Thoracic aorta (tissue), 2 donors: ENCODE measurements around the gene SLC8B1. TPM values are rescaled to one million over a fixed set of nuclear protein-coding genes. Genes with fewer than 3 reads are reported as not detected.

Source experiments
- ATAC-seq: fragments of 150-250 bp; one replicate; pipeline ENCODE4 v1.8.0; 2017; ENCODE audit warnings: low read depth; ENCODE audit not compliant: insufficient number of reproducible peaks, low FRiP score
- DNase-seq: peaks from one replicate; pipeline ENCODE4 v3.0.0-alpha.2; 2020; ENCODE audit warnings: low spot score
- H3K27ac ChIP-seq, 2 donors: fragments of 200-600 bp; sonication (generic); 1 replicate in 1 of 2; 2 replicates in 1 of 2; pipeline ENCODE4 v1.5.1; 2016; ENCODE audit warnings: mild to moderate bottlenecking in 2 of 2, moderate library complexity in 2 of 2
- H3K27me3 ChIP-seq: fragments of 200-600 bp; sonication (generic); replicated peaks from 2 replicates; pipeline ENCODE4 v1.6.0; 2016; ENCODE audit warnings: mild to moderate bottlenecking; ENCODE audit not compliant: insufficient read depth
- H3K36me3 ChIP-seq: fragments of 200-600 bp; sonication (generic); one replicate; pipeline ENCODE4 v1.5.1; 2016
- H3K4me1 ChIP-seq, 2 donors: fragments of 200-600 bp; sonication (generic); 1 replicate in 1 of 2; 2 replicates in 1 of 2; pipeline versions ENCODE4 v1.5.1 to v1.6.0; 2016; ENCODE audit warnings: low read depth in 2 of 2, mild to moderate bottlenecking in 1 of 2; ENCODE audit not compliant: control insufficient read depth in 1 of 2
- H3K4me3 ChIP-seq: fragments of 200-600 bp; sonication (generic); 2 replicates; pipeline ENCODE4 v1.5.1; 2016; ENCODE audit warnings: mild to moderate bottlenecking
- H3K9me3 ChIP-seq: fragments of 200-600 bp; sonication (generic); 2 replicates; pipeline ENCODE4 v1.5.1; 2016
- total RNA-seq, 2 donors: library from RNA; depleted of rRNA; stranded (reverse); fragments of >200 nt; gene quantifications; one replicate each; pipeline versions ENCODE4 v1.1.0 to v1.2.3, GENCODE V29; 2016
- TF ChIP-seq, protein P1 (sequence below): fragments of 200-600 bp; sonication (generic); IDR thresholded peaks from one replicate; pipeline ENCODE4 v1.5.1; 2019; ENCODE audit warnings: antibody characterized with exemption

Gene SLC8B1
- total RNA-seq, 2 donors from 2014 or later: 41.7 to 85.1 TPM

DNA sequence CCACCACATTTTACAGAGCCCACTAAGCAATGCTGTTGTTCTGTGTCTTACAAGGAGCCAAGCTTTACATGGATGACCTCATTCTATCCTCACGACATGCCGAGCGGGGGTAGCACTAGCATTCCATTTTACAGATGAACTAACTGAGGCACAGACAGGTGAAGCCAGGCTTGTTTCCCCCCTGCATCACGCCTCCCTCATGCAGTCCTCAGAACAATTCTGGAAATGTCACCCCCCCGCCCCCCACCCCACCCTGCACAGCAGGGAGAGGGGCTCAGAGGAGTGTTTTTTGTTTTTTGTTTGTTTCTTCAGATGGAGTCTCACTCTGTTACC lies 1.5 kb downstream of the SLC8B1 start:
- DNase-seq: no peak
- H3K27me3 ChIP-seq: no peaks in the 10 kb centered on the region
- peaks cover 5 to 30% of the 10 kb centered on the region in 2 donors for H3K4me1 ChIP-seq
- no peak overlapping the region for H3K27ac ChIP-seq
- TF ChIP-seq, protein P1, sequence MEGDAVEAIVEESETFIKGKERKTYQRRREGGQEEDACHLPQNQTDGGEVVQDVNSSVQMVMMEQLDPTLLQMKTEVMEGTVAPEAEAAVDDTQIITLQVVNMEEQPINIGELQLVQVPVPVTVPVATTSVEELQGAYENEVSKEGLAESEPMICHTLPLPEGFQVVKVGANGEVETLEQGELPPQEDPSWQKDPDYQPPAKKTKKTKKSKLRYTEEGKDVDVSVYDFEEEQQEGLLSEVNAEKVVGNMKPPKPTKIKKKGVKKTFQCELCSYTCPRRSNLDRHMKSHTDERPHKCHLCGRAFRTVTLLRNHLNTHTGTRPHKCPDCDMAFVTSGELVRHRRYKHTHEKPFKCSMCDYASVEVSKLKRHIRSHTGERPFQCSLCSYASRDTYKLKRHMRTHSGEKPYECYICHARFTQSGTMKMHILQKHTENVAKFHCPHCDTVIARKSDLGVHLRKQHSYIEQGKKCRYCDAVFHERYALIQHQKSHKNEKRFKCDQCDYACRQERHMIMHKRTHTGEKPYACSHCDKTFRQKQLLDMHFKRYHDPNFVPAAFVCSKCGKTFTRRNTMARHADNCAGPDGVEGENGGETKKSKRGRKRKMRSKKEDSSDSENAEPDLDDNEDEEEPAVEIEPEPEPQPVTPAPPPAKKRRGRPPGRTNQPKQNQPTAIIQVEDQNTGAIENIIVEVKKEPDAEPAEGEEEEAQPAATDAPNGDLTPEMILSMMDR: no peak
- peaks cover 4% of the 10 kb centered on the region for H3K36me3 ChIP-seq
- no peaks in the 10 kb centered on the region for H3K9me3 ChIP-seq
- ATAC-seq: no peak
- peak overlapping the region; percentile 90 for H3K4me3 ChIP-seq

DNA sequence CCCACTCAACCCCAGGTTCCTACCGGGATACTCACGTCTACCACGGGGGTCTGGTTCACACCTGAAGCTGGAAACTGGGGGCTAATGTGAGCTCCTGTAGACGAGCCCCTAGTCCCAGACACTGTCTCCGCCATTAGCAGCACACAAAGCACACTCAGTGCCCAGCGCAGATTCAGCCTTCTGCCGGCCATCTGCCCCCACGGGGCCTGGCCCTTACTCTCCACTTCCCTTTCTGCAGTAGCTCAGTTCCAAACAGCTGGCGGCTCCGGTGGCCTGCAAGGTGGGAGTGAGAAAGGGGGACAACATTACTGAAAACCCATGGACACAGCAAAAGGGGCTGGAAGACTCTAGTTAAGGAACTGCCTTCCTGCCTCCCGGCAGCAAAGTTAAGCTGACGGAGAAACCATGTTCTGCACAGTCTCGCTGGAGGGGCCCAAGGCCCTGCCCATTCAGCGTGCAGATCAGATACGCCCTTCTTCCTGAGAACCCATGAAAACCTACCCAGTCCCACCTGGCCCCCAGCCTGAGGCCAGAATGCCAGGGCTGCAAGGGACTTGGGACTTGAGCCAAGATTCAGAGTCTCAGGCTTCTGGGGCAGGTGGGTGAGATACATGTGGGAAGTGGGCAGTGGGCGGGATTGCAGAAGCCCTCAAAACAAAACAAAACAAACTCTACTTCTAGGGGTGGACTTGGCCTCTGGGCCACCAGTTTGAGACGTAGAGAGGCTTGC lies 2.1 kb downstream of the SLC8B1 start:
- TF ChIP-seq, protein P1: no peak
- Histone ChIP-seq H3K4me1 (peaks cover 5 to 30% of the 10 kb centered on the region in 2 donors), H3K36me3 (peaks cover 4% of the 10 kb centered on the region), H3K27ac (no peak overlapping the region), H3K27me3 (no peaks in the 10 kb centered on the region), H3K9me3 (no peaks in the 10 kb centered on the region), H3K4me3 (peak overlapping the region; percentile 90)
- ATAC-seq: no peak
- DNase-seq: no peak

DNA sequence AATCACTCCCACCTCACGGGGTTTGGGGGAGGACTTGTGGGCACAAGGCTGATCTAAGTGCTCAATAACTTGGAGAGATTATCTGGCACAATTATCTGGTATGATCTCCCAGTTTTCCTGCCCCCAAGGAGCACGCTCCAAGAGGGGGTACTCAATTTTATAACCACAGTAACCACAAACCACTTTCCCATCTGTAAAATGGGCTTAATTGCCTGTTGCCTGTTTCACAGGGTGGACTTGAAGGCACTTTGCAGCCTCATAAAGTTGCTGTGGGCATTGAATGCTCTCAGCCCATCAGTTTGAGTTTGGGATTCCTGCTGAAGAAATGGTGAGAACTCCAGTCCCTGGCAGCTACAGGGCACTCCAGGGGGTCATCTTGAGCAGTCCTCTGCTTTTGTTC lies 4.4 kb downstream of the SLC8B1 start:
- TF ChIP-seq, protein P1: no peak
- Histone ChIP-seq H3K4me1 (peaks cover 9 to 36% of the 10 kb centered on the region in 2 donors), H3K4me3 (no peak overlapping the region), H3K27ac (no peak overlapping the region), H3K27me3 (no peaks in the 10 kb centered on the region), H3K36me3 (peaks cover 4% of the 10 kb centered on the region), H3K9me3 (no peaks in the 10 kb centered on the region)
- ATAC-seq (no peak), DNase-seq (no peak)

DNA sequence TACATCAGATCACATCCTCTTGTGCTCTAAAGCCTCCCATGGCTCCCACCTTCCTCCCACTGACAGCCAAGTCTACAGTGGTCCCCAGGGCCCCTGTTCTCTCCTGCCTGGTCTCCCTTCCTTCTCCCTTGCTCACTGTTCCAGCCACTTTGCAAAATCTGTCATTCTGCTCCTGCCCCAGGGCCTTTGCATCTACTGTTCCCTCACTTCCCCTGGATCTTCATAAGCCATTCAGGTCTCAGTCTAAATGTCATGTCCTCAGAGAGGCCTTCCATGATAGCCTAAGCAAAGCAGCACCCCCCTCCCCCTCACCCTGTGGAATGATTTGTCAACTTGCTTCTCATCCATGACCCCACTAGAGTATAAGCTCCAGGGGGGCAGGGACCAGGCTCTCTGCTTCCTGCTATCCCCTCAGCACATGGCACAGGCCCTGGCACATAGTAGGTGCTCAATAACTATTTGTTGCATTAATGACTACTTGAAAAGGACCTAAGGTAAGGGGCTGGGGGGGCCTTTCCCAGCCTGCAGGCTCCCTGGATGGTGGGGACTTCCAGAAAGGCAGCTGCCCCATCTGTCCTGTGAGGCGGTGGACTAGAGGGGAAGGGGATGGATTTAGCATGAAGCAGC lies 5.0 kb downstream of the SLC8B1 start:
- Histone ChIP-seq H3K4me3 (no peak overlapping the region), H3K27me3 (no peaks in the 10 kb centered on the region), H3K27ac (no peak overlapping the region), H3K9me3 (no peaks in the 10 kb centered on the region), H3K36me3 (peaks cover 4% of the 10 kb centered on the region), H3K4me1 (peaks cover 7 to 32% of the 10 kb centered on the region in 2 donors)
- ATAC-seq (no peak), DNase-seq (no peak)
- TF ChIP-seq, protein P1: no peak

- TF ChIP-seq, protein P1: no peak
- ATAC-seq: no peak
- H3K27me3 ChIP-seq: no peaks in the 10 kb centered on the region
- H3K4me3 ChIP-seq: no peak overlapping the region
- H3K27ac ChIP-seq: no peak overlapping the region
- H3K4me1 ChIP-seq: peaks cover 7 to 29% of the 10 kb centered on the region in 2 donors
- H3K36me3 ChIP-seq: peaks cover 4% of the 10 kb centered on the region
- no peaks in the 10 kb centered on the region for H3K9me3 ChIP-seq
- no peak for DNase-seq
These were observed 5.7 kb downstream of the SLC8B1 start for GRCh38 chr12:113329022-113329790.
